Measurements from ENCODE around the gene IFNE.
"Not testable (repeated sequence)": the region's sequence is repeated elsewhere in the genome, so short reads cannot be mapped to it uniquely, and the experiment has no call there.

Gene IFNE

DNA sequence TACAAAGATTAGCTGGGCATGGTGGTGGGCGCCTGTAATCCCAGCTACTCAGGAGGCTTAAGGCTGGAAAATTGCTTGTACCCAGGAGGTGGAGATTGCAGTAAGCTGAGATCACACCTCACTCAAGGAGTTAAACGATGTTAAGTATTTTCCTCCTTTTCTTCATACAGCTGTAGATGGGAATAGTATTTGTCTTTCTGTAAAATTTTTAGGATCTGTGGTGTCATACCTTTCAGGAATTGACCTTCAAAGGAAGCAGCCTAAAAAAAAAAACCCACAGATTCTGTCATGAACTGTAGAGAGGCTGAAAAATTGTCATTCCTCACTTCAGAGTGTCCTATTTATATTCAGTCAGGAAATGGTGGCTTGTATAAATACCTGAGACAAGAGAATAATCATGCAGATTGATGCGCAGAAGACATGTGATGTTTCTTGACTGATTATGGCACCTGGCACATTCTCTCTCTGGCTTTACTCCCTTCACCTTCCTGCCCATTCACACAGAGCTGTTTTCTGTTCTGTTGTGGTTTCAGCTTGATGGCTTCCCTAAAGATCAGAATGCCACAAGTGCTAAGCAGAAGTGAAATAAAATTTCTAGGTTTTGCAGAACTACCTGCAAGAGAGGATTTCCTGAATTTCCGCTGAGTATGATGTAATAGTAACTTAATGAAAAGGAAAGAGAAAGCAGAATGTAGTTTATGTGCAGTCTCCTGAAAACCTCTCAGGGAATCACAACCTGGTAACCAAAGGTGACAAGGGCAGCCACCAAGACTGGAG is 38.1 kb downstream of the IFNE start:
- no peak for DNase-seq (ENCODE audit: insufficient read length, low spot score)
- no peak for TF ChIP-seq CTCF (IDR thresholded peaks at IDR 0.05; ENCODE audit: insufficient read depth, missing control alignments)
- FAIRE-seq = no peak

DNA sequence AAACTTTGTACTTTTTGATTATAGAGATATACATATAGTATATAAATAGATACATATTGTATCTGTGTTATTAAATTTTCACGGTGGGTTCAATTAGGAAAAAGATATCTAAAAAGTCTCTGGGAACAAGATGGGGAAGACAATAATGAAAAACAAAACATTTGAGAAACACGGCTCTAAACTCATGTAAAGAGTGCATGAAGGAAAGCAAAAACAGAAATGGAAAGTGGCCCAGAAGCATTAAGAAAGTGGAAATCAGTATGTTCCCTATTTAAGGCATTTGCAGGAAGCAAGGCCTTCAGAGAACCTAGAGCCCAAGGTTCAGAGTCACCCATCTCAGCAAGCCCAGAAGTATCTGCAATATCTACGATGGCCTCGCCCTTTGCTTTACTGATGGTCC is 42.0 kb downstream of the IFNE start, which contains the start of gene IFNA1:
Gene IFNA1, plus strand, starts transcription at position 301 of the 400 bp plus-strand sequence. Its CDS starts 69 bp downstream, at position 370.
- no peak for FAIRE-seq
- DNase-seq (ENCODE audit: insufficient read length, low spot score) = no peak
- no peak for TF ChIP-seq CTCF (IDR thresholded peaks at IDR 0.05; ENCODE audit: insufficient read depth, missing control alignments)

DNA sequence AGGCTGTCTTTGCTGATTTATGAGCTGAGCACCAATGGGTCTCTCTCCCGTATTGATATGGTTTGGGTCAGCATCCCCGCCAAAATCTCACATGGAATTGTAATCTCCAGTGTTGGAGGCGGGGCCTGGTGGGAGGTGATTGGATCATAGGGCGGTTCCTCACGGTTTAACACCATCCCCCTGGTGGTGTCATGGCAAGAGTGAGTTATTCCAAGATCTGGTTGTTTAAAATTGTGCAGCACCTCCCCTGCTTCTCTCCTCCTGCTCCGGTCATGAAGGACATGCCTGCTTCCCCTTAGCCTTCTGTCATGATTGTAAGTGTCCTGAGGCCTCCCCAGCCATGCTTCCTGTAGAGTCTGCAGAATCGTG is 47.1 kb downstream of the IFNE start:
- FAIRE-seq; DNase-seq (ENCODE audit: insufficient read length, low spot score): not testable (repeated sequence)

DNA sequence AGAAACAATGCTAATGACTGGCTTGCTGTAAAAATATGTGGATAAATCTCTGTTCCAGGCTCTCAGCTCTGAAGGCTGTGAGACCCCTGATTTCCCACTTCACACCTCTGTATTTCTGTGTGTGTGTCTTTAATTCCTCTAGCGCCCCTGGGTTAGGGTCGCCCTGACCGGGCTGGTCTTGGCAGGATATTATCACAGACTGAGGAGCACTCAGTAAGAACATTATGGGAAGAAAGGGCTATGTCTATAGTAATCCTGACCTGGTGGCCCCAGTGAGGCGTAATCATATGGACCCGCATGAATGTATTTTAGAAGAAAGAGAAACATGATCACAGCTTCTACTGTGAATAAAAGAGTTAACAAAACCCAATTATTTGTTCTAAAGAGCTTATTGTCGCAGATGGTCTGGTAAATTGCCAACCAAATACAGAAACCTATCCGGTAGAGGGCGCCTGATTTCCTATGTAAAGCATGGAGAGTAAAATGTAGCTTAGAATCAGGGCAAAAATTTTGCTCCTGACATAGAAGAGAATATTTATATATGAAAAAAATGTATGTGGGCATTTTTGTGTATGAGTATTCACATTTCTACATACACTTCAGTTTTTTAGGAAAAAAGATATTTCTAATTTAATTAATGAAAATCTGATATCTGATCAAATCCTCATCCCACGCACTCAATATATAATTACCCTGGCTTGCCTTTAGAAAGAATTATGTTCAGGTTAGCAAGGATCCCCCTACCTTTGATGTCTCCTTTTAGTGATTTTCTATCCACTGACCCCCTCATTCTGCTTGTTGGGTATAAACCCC is 47.7 kb downstream of the IFNE start:
- FAIRE-seq (no peak), DNase-seq (ENCODE audit: insufficient read length, low spot score) (no peak)
- TF ChIP-seq CTCF (IDR thresholded peaks at IDR 0.05; ENCODE audit: insufficient read depth, missing control alignments) = peak; percentile 76

- FAIRE-seq = no peak
- no peak for TF ChIP-seq CTCF (IDR thresholded peaks at IDR 0.05; ENCODE audit: insufficient read depth, missing control alignments)
- no peak for DNase-seq (ENCODE audit: insufficient read length, low spot score)
These were observed 49.3 kb downstream of the IFNE start for GRCh38 chr9:21432672-21433425.

Measured in D721Med (cell line).